Mesenchymal stem cell (in vitro differentiated cells and primary cell): ENCODE measurements around the gene ADAM23.

Experiments used
- DNase-seq: peaks from one replicate; pipeline ENCODE4 v3.0.0-alpha.2; 2013
- H2AFZ ChIP-seq: one replicate; pipeline ENCODE4 v1.6.1; 2013; ENCODE audit warnings: low read depth, mild to moderate bottlenecking, control low read depth, inconsistent platforms, low read length, moderate library complexity
- H2AK5ac ChIP-seq: 2 replicates; pipeline ENCODE4 v1.6.1; 2013; ENCODE audit warnings: low read length, moderate library complexity, mild to moderate bottlenecking, inconsistent platforms; ENCODE audit not compliant: severe bottlenecking
- H2BK120ac ChIP-seq: one replicate; pipeline ENCODE4 v1.6.1; 2013; ENCODE audit warnings: low read depth, mild to moderate bottlenecking, inconsistent platforms, low read length, moderate library complexity
- H2BK12ac ChIP-seq, 2 experiments: one replicate each; pipeline ENCODE4 v1.6.1; 2013; ENCODE audit warnings: inconsistent platforms in 2 of 2, low read length in 2 of 2, mild to moderate bottlenecking in 2 of 2, moderate library complexity in 2 of 2, control low read depth in 1 of 2
- H2BK15ac ChIP-seq: one replicate; pipeline ENCODE4 v1.6.1; 2013; ENCODE audit warnings: mild to moderate bottlenecking, low read depth, inconsistent platforms; ENCODE audit not compliant: poor library complexity, severe bottlenecking
- H2BK5ac ChIP-seq: 2 replicates; pipeline ENCODE4 v1.6.1; 2013; ENCODE audit warnings: low read depth, mild to moderate bottlenecking, low read length, control low read depth, inconsistent platforms; ENCODE audit not compliant: poor library complexity, severe bottlenecking
- H3K14ac ChIP-seq, 2 experiments: one replicate each; pipeline ENCODE4 v1.6.1; 2013; ENCODE audit warnings: inconsistent platforms in 2 of 2, low read length in 2 of 2, control low read depth in 1 of 2, mild to moderate bottlenecking in 1 of 2, moderate library complexity in 1 of 2
- H3K18ac ChIP-seq, 2 experiments: one replicate each; pipeline ENCODE4 v1.6.1; 2013; ENCODE audit warnings: inconsistent platforms in 2 of 2, low read length in 2 of 2, control low read depth in 1 of 2, low read depth in 1 of 2, mild to moderate bottlenecking in 1 of 2
- H3K23ac ChIP-seq, 2 experiments: one replicate each; pipeline ENCODE4 v1.6.1; 2013; ENCODE audit warnings: inconsistent platforms in 2 of 2, low read length in 2 of 2, mild to moderate bottlenecking in 2 of 2, moderate library complexity in 2 of 2, control low read depth in 1 of 2
- H3K27ac ChIP-seq: 2 replicates; pipeline ENCODE4 v1.5.1; 2013; ENCODE audit warnings: mild to moderate bottlenecking, moderate library complexity, low read length, control low read depth, inconsistent platforms; ENCODE audit not compliant: poor library complexity, severe bottlenecking
- H3K27me3 ChIP-seq, 2 experiments: 2 replicates each; pipeline versions ENCODE4 v1.6.1 to v1.7.0; 2013; ENCODE audit warnings: low read length in 2 of 2, mild to moderate bottlenecking in 2 of 2, moderate library complexity in 2 of 2, control low read depth in 1 of 2, inconsistent platforms in 1 of 2; ENCODE audit not compliant: control insufficient read depth in 1 of 2, insufficient read depth in 1 of 2
- H3K36me3 ChIP-seq, 2 experiments: 2 replicates each; pipeline versions ENCODE4 v1.6.1 to v1.7.0; 2013; ENCODE audit warnings: low read length in 2 of 2, control low read depth in 1 of 2, inconsistent platforms in 1 of 2, low read depth in 1 of 2, mild to moderate bottlenecking in 1 of 2; ENCODE audit not compliant: insufficient read depth in 2 of 2, control insufficient read depth in 1 of 2
- H3K4ac ChIP-seq, 2 experiments: one replicate each; pipeline ENCODE4 v1.6.1; 2013; ENCODE audit warnings: inconsistent platforms in 2 of 2, low read length in 2 of 2, mild to moderate bottlenecking in 2 of 2, moderate library complexity in 2 of 2, control low read depth in 1 of 2, low read depth in 1 of 2
- H3K4me1 ChIP-seq: 2 replicates; pipeline ENCODE4 v1.6.1; 2013; ENCODE audit warnings: low read depth, low read length, control low read depth; ENCODE audit not compliant: control insufficient read depth, insufficient read depth
- H3K4me2 ChIP-seq: 2 replicates; pipeline ENCODE4 v1.6.1; 2013; ENCODE audit warnings: low read length, mild to moderate bottlenecking, inconsistent platforms; ENCODE audit not compliant: poor library complexity, severe bottlenecking
- H3K4me3 ChIP-seq, 2 experiments: 2 replicates each; pipeline versions ENCODE4 v1.5.1 to v1.7.0; 2013; ENCODE audit warnings: low read length in 2 of 2, mild to moderate bottlenecking in 2 of 2, control low read depth in 1 of 2, low read depth in 1 of 2; ENCODE audit not compliant: insufficient read depth in 1 of 2
- H3K79me1 ChIP-seq: replicated peaks from 2 replicates; pipeline ENCODE4 v1.6.1; 2013; ENCODE audit warnings: mild to moderate bottlenecking, control low read depth, low read length, inconsistent platforms; ENCODE audit not compliant: poor library complexity, severe bottlenecking
- H3K9ac ChIP-seq: 2 replicates; pipeline ENCODE4 v1.7.0; 2013; ENCODE audit warnings: mild to moderate bottlenecking, low read length, moderate library complexity
- H3K9me3 ChIP-seq: 2 replicates; pipeline ENCODE4 v1.7.0; 2013; ENCODE audit warnings: mild to moderate bottlenecking, low read length; ENCODE audit not compliant: control insufficient read depth
- H4K8ac ChIP-seq: one replicate; pipeline ENCODE4 v1.6.1; 2013; ENCODE audit warnings: inconsistent platforms, mild to moderate bottlenecking, low read length, moderate library complexity
- H4K91ac ChIP-seq: one replicate; pipeline ENCODE4 v1.6.1; 2013; ENCODE audit warnings: mild to moderate bottlenecking, low read length, inconsistent platforms
- WGBS: methylation state at CpG from one replicate; pipeline ENCODE4 v1.1.7; 2013; ENCODE audit warnings: mixed read lengths; 5-methylcytosine and 5-hydroxymethylcytosine counted together

The ADAM23 gene

GRCh38 chr2:206614811-206615210, 171.5 kb downstream of the ADAM23 start:
- Histone ChIP-seq H3K23ac (no peak overlapping the region), H2BK120ac (no peak overlapping the region)
- 63% methylated on average over 6 of the region's 6 CpGs for WGBS

GRCh38 chr2:206615417-206616089, 172.2 kb downstream of the ADAM23 start:
- Histone ChIP-seq H3K27me3 (no peaks in the 10 kb centered on the region), H3K14ac (no peak overlapping the region), H3K18ac (no peak overlapping the region), H2BK12ac (no peak overlapping the region), H2BK15ac (no peak overlapping the region), H4K91ac (no peak overlapping the region), H3K4me3 (no peak overlapping the region), H2AK5ac (no peak overlapping the region), H3K9ac (no peak overlapping the region), H3K4ac (no peak overlapping the region), H2BK120ac (peak overlapping the region; percentile 67), H3K36me3 (no peaks in the 10 kb centered on the region), H3K79me1 (no peaks in the 10 kb centered on the region), H4K8ac (no peak overlapping the region), H3K9me3 (peaks cover 5% of the 10 kb centered on the region), H3K27ac (no peak overlapping the region), H3K23ac (no peak overlapping the region), H2BK5ac (no peak overlapping the region), H3K4me2 (no peak overlapping the region), H2AFZ (no peak overlapping the region), H3K4me1 (peaks cover 2% of the 10 kb centered on the region)
- no peak for DNase-seq
- 93% methylated on average over 7 of the region's 7 CpGs for WGBS

More at GRCh38 chr2:206614811-206615210, 171.5 kb downstream of the ADAM23 start:
- peaks cover 2% of the 10 kb centered on the region for H3K4me1 ChIP-seq
- H3K4me2 ChIP-seq: peak overlapping the region; percentile 31
- H2AFZ ChIP-seq: no peak overlapping the region
- no peak overlapping the region for H4K8ac ChIP-seq
- no peak overlapping the region for H3K4ac ChIP-seq
- H3K18ac ChIP-seq: no peak overlapping the region
- no peaks in the 10 kb centered on the region for H3K27me3 ChIP-seq
- H3K14ac ChIP-seq: no peak overlapping the region
- H3K4me3 ChIP-seq: no peak overlapping the region
- H3K27ac ChIP-seq: no peak overlapping the region
- H3K79me1 ChIP-seq: no peaks in the 10 kb centered on the region
- no peak overlapping the region for H4K91ac ChIP-seq
- H3K36me3 ChIP-seq: no peaks in the 10 kb centered on the region
- H2AK5ac ChIP-seq: no peak overlapping the region
- H2BK5ac ChIP-seq: no peak overlapping the region
- H3K9ac ChIP-seq: no peak overlapping the region
- H3K9me3 ChIP-seq: peaks cover 5% of the 10 kb centered on the region
- H2BK15ac ChIP-seq: no peak overlapping the region
- DNase-seq: peak; percentile 75
- no peak overlapping the region for H2BK12ac ChIP-seq

GRCh38 chr2:206616151-206616550, 172.8 kb downstream of the ADAM23 start:
- Histone ChIP-seq H3K9me3 (peaks cover 5% of the 10 kb centered on the region), H3K4me3 (no peak overlapping the region), H2BK120ac (no peak overlapping the region), H3K18ac (no peak overlapping the region), H3K23ac (no peak overlapping the region), H2AFZ (no peak overlapping the region), H3K14ac (no peak overlapping the region), H2BK15ac (no peak overlapping the region), H3K9ac (no peak overlapping the region), H4K91ac (no peak overlapping the region), H3K4me1 (peaks cover 2% of the 10 kb centered on the region), H2AK5ac (no peak overlapping the region), H3K4me2 (no peak overlapping the region), H3K27me3 (no peaks in the 10 kb centered on the region), H3K4ac (no peak overlapping the region), H2BK12ac (no peak overlapping the region), H3K79me1 (no peaks in the 10 kb centered on the region), H3K36me3 (no peaks in the 10 kb centered on the region), H2BK5ac (no peak overlapping the region), H3K27ac (no peak overlapping the region), H4K8ac (no peak overlapping the region)
- peak; percentile 9 for DNase-seq
- WGBS: 90% methylated on average over 1 of the region's 2 CpGs

- WGBS: 88% methylated on average over 3 of the region's 3 CpGs
- no peaks in the 10 kb centered on the region for H3K36me3 ChIP-seq
- no peak overlapping the region for H2BK15ac ChIP-seq
- no peak overlapping the region for H3K4me2 ChIP-seq
- H3K27me3 ChIP-seq: no peaks in the 10 kb centered on the region
- no peak overlapping the region for H2BK5ac ChIP-seq
- no peak for DNase-seq
- no peak overlapping the region for H2BK12ac ChIP-seq
- H3K23ac ChIP-seq: no peak overlapping the region
- H3K9ac ChIP-seq: no peak overlapping the region
- no peak overlapping the region for H2BK120ac ChIP-seq
- no peak overlapping the region for H3K4ac ChIP-seq
- no peaks in the 10 kb centered on the region for H3K79me1 ChIP-seq
- no peak overlapping the region for H2AK5ac ChIP-seq
- no peak overlapping the region for H3K27ac ChIP-seq
- H3K14ac ChIP-seq: no peak overlapping the region
- H3K18ac ChIP-seq: no peak overlapping the region
- H2AFZ ChIP-seq: no peak overlapping the region
- no peak overlapping the region for H3K4me3 ChIP-seq
- H3K4me1 ChIP-seq: peaks cover 2% of the 10 kb centered on the region
- H4K91ac ChIP-seq: no peak overlapping the region
- H4K8ac ChIP-seq: no peak overlapping the region
- no peaks in the 10 kb centered on the region for H3K9me3 ChIP-seq
Measured at GRCh38 chr2:206619011-206619410, 175.7 kb downstream of the ADAM23 start.
